BJ (cell line): ENCODE results near the gene ZNF622. TPM values are rescaled to one million over a fixed set of nuclear protein-coding genes. Genes with fewer than 3 reads are reported as not detected.

ENCODE experiments used
- CTCF ChIA-PET: fragments of 350-600 bp; formaldehyde crosslinking; extraction: SDS; loops from one replicate; lab custom pipeline; 2021; ENCODE audit warnings: antibody characterized with exemption, inconsistent platforms; lab: Yijun Ruan, JAX
- POLR2A ChIA-PET: fragments of 300-600 bp; sonication (Branson Sonifier 250); formaldehyde crosslinking; extraction: SDS; loops from one replicate; lab custom pipeline; 2021; ENCODE audit warnings: antibody characterized with exemption; lab: Charles Lee
- DNase-seq: peaks from one replicate; pipeline ENCODE4 v3.0.0-alpha.2; 2011; ENCODE audit warnings: low read depth
- H3K27me3 ChIP-seq: 2 replicates; pipeline ENCODE4 v1.6.0; 2011; ENCODE audit warnings: low read length; ENCODE audit not compliant: control insufficient read depth, insufficient read depth
- H3K36me3 ChIP-seq: 2 replicates; pipeline ENCODE4 v1.5.1; 2011; ENCODE audit warnings: low read length; ENCODE audit not compliant: control insufficient read depth, insufficient read depth
- H3K4me3 ChIP-seq: 2 replicates; pipeline ENCODE4 v1.5.1; 2011; ENCODE audit warnings: low read depth, mild to moderate bottlenecking, control low read depth, low read length
- CTCF ChIP-seq: IDR thresholded peaks from 2 replicates; pipeline ENCODE4 v1.5.1; 2011; ENCODE audit warnings: low read depth, mild to moderate bottlenecking, control low read depth, inconsistent platforms, low read length, moderate library complexity; ENCODE audit not compliant: insufficient read depth
- polyA plus RNA-seq: library from polyadenylated mRNA; depleted of rRNA; stranded (reverse); fragments of >200 nt; gene quantifications from 2 replicates; pipeline ENCODE4 v1.2.3, GENCODE V29; 2011

ZNF622 gene
- polyA plus RNA-seq, 1 experiment: 16.9 TPM

GRCh38 chr5:16497546-16497945, 31.9 kb upstream of the ZNF622 start:
- no peak for TF ChIP-seq CTCF
- Histone ChIP-seq H3K27me3 (peaks cover 1% of the 10 kb centered on the region; the same call in 1 of the 2 replicates), H3K4me3 (no peak overlapping the region), H3K36me3 (no peaks in the 10 kb centered on the region)
- ChIA-PET CTCF (interaction anchor here (1.1 to 2.3 kb wide), 3 partner anchors 9 to 54 kb away, joined by 3 to 7 read pairs (median 5); no protein-coding TSS in a partner anchor), POLR2A (no interaction called here)
- no peak for DNase-seq

GRCh38 chr5:16493261-16493660, 27.7 kb upstream of the ZNF622 start:
- DNase-seq: no peak
- H3K27me3 ChIP-seq: peaks cover under 1% of the 10 kb centered on the region; the same call in 1 of the 2 replicates
- H3K36me3 ChIP-seq: no peaks in the 10 kb centered on the region
- CTCF ChIA-PET: interaction anchor here (7.1 kb wide), 1 partner anchor 56 kb away, joined by 166 read pairs; no protein-coding TSS in a partner anchor
- TF ChIP-seq CTCF: no peak
- H3K4me3 ChIP-seq: no peak overlapping the region
- POLR2A ChIA-PET: no interaction called here

- ChIA-PET POLR2A (no interaction called here), CTCF (interaction anchor here (7.1 kb wide), 1 partner anchor 57 kb away, joined by 166 read pairs; no protein-coding TSS in a partner anchor)
- Histone ChIP-seq H3K27me3 (peaks cover 2% of the 10 kb centered on the region), H3K36me3 (no peaks in the 10 kb centered on the region), H3K4me3 (no peak overlapping the region)
- TF ChIP-seq CTCF: no peak
- peak; percentile 46 for DNase-seq
Observed at GRCh38 chr5:16492398-16493140, 27.0 kb upstream of the ZNF622 start.

GRCh38 chr5:16490911-16491310, 25.3 kb upstream of the ZNF622 start:
- ChIA-PET POLR2A (no interaction called here), CTCF (interaction anchor here (1.1 to 7.1 kb wide), 6 partner anchors 20 to 712 kb away, joined by 3 to 166 read pairs (median 7); no protein-coding TSS in a partner anchor)
- no peak for TF ChIP-seq CTCF
- Histone ChIP-seq H3K4me3 (no peak overlapping the region), H3K27me3 (peaks cover 2% of the 10 kb centered on the region), H3K36me3 (no peaks in the 10 kb centered on the region)
- no peak for DNase-seq

GRCh38 chr5:16489322-16489791, 23.8 kb upstream of the ZNF622 start:
- POLR2A ChIA-PET: no interaction called here
- CTCF ChIA-PET: interaction anchor here (0.6 to 7.1 kb wide), 16 partner anchors 9 to 726 kb away, joined by 3 to 166 read pairs (median 4); no protein-coding TSS in a partner anchor
- peaks cover 2% of the 10 kb centered on the region for H3K27me3 ChIP-seq
- no peak for DNase-seq
- H3K36me3 ChIP-seq: no peaks in the 10 kb centered on the region
- no peak overlapping the region for H3K4me3 ChIP-seq
- peak; percentile 67 for TF ChIP-seq CTCF
